Rectal smooth muscle tissue (tissue), 1 donor: ENCODE results near the gene CFAP221.

Experiments
- H3K27ac ChIP-seq: one replicate; pipeline ENCODE4 v1.7.0; 2013; ENCODE audit warnings: low read depth, low read length, inconsistent platforms
- H3K27me3 ChIP-seq: one replicate; pipeline ENCODE4 v1.7.0; 2013; ENCODE audit warnings: low read length; ENCODE audit not compliant: control insufficient read depth, insufficient read depth
- H3K36me3 ChIP-seq: one replicate; pipeline ENCODE4 v1.7.0; 2013; ENCODE audit warnings: low read length; ENCODE audit not compliant: control insufficient read depth, insufficient read depth
- H3K4me1 ChIP-seq: one replicate; pipeline ENCODE4 v1.7.0; 2013; ENCODE audit warnings: low read length; ENCODE audit not compliant: control insufficient read depth, insufficient read depth
- H3K4me3 ChIP-seq: one replicate; pipeline ENCODE4 v1.7.0; 2013; ENCODE audit warnings: low read length
- H3K9ac ChIP-seq: one replicate; pipeline ENCODE4 v1.7.0; 2013; ENCODE audit warnings: low read length

The CFAP221 gene

DNA sequence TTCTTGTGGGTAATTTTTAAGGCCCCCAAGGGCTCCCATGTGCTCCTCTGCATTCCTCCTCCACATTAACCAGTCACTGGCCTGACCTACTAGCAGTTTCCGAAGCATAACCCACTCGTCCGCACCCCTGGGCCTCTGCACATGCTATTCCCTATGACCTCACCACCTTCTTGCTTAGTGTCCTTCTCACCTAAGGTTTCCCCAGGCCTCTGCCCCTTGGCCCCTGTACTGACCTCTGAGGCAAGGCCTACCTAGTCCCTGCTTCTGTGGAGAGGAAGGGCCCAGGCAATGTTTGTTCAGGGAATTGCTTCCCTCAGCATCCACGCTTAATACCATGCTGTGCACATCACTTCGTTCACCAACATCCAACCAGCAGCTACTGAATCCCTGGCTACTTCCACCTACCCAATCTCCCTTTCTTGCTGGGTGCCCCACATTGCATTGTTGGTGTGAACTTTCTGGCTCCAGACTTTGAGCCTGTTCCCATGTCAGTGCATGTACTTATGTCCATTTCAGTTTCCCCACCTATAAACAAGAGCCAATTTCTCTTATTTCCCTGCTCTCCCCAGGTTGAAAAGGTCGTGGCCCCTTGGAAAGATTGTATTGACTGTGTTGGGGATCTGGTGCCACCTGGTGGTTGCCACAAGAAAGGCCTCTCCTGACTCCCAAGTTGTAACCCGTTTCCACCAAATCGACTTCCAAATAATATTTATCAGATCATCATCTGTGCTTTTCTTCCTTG lies 115.5 kb downstream of the CFAP221 start:
- H3K36me3 ChIP-seq = no peaks in the 10 kb centered on the region
- no peaks in the 10 kb centered on the region for H3K4me1 ChIP-seq
- H3K27ac ChIP-seq = no peak overlapping the region
- H3K4me3 ChIP-seq = no peak overlapping the region
- no peaks in the 10 kb centered on the region for H3K27me3 ChIP-seq
- no peak overlapping the region for H3K9ac ChIP-seq

DNA sequence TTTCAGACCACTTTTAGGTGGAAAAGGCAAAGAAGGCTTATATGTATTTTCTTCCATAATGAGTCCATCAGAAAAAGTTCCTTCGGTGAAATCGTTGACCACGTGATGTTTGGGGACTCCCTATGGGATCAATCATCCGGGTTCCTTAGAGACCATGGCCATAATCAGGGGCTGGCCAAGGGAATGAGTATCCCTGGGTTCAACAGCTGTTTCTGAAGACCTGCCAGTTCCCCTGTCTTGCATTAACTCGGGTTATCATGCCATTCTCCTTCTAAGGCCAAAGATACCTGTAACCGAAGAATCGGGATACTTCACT lies 116.1 kb downstream of the CFAP221 start:
- no peaks in the 10 kb centered on the region for H3K27me3 ChIP-seq
- H3K36me3 ChIP-seq = no peaks in the 10 kb centered on the region
- H3K9ac ChIP-seq = no peak overlapping the region
- no peak overlapping the region for H3K4me3 ChIP-seq
- no peaks in the 10 kb centered on the region for H3K4me1 ChIP-seq
- no peak overlapping the region for H3K27ac ChIP-seq

DNA sequence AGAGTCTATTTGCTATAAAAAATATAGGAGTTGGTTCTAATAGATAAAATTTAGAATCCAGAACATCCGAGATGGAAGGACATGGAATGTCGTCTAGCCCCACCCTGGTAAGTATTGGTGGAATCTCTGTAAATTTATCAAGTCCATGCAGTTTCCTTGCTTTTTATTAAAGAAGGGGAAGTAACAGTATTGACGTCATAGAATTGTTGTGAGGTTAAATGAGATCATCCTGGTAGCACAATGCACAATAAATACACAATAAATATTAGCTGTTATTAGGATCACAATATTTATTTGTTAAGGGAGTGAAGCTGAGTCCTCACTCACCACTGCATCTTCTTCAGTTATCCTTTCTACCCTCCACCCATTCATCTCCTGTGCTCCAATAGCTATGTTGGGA lies 118.0 kb downstream of the CFAP221 start:
- H3K4me3 ChIP-seq = no peak overlapping the region
- no peaks in the 10 kb centered on the region for H3K4me1 ChIP-seq
- H3K9ac ChIP-seq = no peak overlapping the region
- no peaks in the 10 kb centered on the region for H3K27me3 ChIP-seq
- no peak overlapping the region for H3K27ac ChIP-seq
- no peaks in the 10 kb centered on the region for H3K36me3 ChIP-seq

DNA sequence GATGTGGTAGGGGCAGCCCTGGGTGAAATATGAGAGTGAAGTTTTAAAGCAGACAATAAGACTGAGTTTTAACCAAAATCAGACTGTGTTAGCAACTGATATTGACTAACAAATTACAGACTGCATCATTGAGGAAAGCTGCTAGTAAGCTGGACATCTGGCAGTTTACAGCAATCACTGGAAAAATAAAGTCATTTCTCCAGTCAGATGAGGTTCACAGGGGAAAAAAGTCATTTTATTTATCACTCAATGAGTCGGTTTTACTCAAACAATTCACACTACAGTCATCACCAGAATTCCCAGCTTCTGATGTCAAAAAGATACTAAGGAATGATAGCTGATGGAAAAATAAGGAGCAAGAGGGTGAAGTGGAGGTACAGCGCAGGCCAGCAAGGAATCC lies 124.3 kb downstream of the CFAP221 start:
- Histone ChIP-seq H3K9ac (no peak overlapping the region), H3K27me3 (no peaks in the 10 kb centered on the region), H3K27ac (no peak overlapping the region), H3K36me3 (no peaks in the 10 kb centered on the region), H3K4me1 (no peaks in the 10 kb centered on the region), H3K4me3 (no peak overlapping the region)

DNA sequence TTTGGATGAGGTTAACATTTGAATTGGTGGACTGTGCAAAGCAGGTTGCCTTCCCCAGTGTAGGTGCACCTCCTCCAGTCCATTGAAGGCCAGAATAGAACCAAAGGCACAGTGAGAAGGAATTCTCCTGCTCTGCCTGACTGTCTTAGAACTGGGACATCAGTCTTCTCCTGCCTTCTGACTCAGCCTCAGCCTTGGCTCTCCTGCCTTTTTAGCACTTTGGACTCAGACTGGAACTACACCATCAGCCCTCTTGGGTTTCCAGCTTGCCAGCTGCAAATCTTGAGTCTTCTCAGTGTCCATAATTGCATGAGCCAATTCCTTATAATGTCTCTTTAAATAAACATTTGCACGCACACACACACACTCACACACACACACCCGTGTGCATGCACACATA lies 126.8 kb downstream of the CFAP221 start:
- no peak overlapping the region for H3K27ac ChIP-seq
- H3K27me3 ChIP-seq = no peaks in the 10 kb centered on the region
- H3K9ac ChIP-seq = no peak overlapping the region
- no peaks in the 10 kb centered on the region for H3K36me3 ChIP-seq
- peaks cover 5% of the 10 kb centered on the region for H3K4me1 ChIP-seq
- no peak overlapping the region for H3K4me3 ChIP-seq

DNA sequence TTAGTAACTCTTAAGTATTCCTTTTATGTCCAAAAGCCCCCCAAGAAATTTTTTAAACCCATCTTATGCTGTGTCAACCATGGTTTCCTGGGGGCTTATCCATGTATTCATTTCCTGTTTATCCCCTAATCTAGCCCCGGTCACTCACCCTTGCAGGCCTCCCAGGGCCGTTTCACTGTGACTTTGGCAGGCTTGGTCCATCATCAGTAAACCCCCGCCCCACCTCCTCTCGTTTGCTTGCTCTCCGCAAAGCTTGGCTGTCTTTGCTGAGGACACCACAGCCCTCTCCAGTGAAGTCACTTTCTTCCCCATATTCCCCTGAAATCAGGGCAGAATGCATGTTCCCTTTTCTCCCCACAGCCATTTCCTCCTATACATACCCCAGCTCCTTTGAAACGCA lies 127.5 kb downstream of the CFAP221 start:
- no peaks in the 10 kb centered on the region for H3K27me3 ChIP-seq
- no peak overlapping the region for H3K9ac ChIP-seq
- no peak overlapping the region for H3K27ac ChIP-seq
- no peak overlapping the region for H3K4me3 ChIP-seq
- peaks cover 5% of the 10 kb centered on the region for H3K4me1 ChIP-seq
- H3K36me3 ChIP-seq = no peaks in the 10 kb centered on the region

DNA sequence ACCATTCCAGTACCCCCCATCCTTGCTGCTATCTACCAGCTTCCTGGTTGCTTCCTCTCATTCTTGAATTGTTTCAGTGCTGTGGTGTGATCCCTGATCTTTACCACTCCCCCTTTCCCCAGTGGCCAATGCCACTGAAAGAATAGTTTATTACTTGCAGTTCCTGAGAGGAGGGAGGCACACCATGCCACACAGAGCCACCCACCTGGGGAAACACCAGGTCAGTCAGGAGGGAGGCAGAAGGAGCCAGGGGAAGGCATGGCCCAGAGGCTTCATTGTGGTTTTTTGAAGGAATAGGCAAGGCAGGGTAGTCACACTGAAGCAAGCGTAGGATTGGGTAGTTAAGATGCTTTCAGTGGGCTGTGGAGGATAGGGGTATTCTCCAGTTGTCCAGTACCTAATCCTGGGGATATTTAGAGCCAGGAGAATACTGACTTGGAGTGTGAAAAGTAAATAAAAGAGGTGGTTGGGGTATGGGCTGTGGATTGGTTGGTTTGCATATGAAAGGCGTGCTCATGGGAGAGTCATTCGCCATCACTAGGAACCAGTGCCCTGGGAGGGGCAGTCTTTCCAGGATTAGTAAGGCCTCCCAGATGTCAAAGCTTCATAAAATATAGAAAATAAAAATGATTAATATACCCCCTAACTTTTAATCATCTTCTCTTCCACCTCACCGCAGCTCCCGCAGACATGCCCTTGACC lies 128.1 kb downstream of the CFAP221 start:
- no peak overlapping the region for H3K9ac ChIP-seq
- no peak overlapping the region for H3K4me3 ChIP-seq
- H3K27ac ChIP-seq = no peak overlapping the region
- no peaks in the 10 kb centered on the region for H3K36me3 ChIP-seq
- H3K27me3 ChIP-seq = no peaks in the 10 kb centered on the region
- peaks cover 5% of the 10 kb centered on the region for H3K4me1 ChIP-seq

DNA sequence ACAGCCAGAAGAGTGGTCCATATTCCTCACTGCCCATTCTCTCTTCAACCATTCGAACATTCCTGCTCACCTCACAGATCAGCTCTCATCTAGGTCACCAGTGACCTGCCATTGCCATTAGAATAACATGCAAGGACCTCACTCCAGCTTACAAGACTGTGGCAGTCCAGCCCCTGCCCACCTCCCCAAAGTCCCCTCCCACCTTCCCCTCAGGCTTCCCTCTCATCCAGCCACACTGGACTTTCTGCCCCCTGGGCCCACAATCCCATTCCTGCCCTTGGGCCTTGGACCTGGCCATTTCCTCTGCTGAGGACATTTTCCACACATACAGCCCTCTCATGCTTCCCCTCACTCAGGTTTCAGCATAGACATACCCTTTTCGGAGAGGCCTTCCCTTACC lies 129.5 kb downstream of the CFAP221 start:
- peaks cover 5% of the 10 kb centered on the region for H3K4me1 ChIP-seq
- no peaks in the 10 kb centered on the region for H3K36me3 ChIP-seq
- H3K27ac ChIP-seq = no peak overlapping the region
- no peaks in the 10 kb centered on the region for H3K27me3 ChIP-seq
- no peak overlapping the region for H3K4me3 ChIP-seq
- no peak overlapping the region for H3K9ac ChIP-seq

GRCh38 chr2:119674711-119675500 lies 130.7 kb downstream of the CFAP221 start:
- peak overlapping the region; percentile 74 for H3K27ac ChIP-seq
- no peaks in the 10 kb centered on the region for H3K36me3 ChIP-seq
- H3K27me3 ChIP-seq = no peaks in the 10 kb centered on the region
- H3K9ac ChIP-seq = no peak overlapping the region
- peaks cover 10% of the 10 kb centered on the region for H3K4me1 ChIP-seq
- no peak overlapping the region for H3K4me3 ChIP-seq

DNA sequence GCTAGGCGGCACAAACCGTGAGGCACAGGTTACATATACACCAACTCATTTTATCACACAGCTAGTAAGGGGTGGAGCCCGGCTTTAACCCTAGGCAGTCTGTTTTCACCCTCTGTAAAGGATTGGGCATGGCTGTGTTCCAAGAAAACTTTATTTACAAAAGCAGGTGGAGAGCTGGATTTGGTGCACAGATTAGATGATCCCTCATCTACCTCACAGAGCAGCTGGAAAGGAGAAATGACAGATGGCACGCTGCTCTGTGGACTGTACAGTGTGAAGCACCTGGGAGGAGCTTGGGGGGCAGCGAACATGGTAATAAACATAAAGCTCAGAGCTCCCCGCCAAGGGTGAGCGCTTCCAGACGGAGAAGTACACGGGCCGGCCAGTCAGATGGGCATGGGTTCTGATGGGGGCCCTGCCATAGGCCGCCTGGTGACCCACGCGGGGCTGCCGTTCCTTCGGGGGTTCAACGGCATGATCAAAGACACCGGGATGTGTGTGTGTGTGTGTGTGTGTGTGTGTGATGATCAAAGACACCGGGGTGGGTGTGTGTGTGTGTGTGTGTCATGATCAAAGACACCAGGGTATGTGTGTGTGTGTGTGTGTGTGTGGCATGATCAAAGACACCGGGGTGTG lies 133.9 kb downstream of the CFAP221 start:
- Histone ChIP-seq H3K4me1 (peaks cover 11% of the 10 kb centered on the region), H3K27ac (peak overlapping the region; percentile 54), H3K4me3 (peak overlapping the region; percentile 73), H3K27me3 (no peaks in the 10 kb centered on the region), H3K36me3 (no peaks in the 10 kb centered on the region), H3K9ac (no peak overlapping the region)

- H3K9ac ChIP-seq = peak overlapping the region; percentile 75
- H3K27ac ChIP-seq = no peak overlapping the region
These were observed 135.2 kb downstream of the CFAP221 start for GRCh38 chr2:119679526-119679837.

DNA sequence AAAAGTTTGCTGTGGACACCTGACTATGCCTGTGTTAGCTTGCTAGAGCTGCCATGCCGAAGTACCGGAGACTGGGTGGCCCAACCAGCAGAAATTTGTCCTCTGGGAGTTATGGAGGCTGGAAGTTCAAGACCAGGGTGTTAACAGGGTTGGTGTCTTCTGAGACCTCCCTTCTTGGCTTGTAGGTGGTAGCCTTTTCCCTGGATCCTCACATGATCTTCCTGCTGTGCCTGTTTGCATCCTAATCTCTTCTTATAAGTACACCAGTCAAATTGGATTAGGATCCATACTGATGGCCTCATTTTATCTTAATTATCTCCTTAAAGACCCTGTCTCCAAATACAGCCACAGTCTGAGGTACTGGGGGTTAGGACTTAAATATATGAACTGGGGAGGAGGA lies 135.6 kb downstream of the CFAP221 start:
- Histone ChIP-seq H3K36me3 (no peaks in the 10 kb centered on the region), H3K27me3 (no peaks in the 10 kb centered on the region), H3K9ac (no peak overlapping the region), H3K4me1 (peaks cover 7% of the 10 kb centered on the region), H3K4me3 (peak overlapping the region; percentile 83), H3K27ac (no peak overlapping the region)

More at GRCh38 chr2:119679526-119679837, 135.2 kb downstream of the CFAP221 start:
- Histone ChIP-seq H3K4me1 (peaks cover 10% of the 10 kb centered on the region), H3K36me3 (no peaks in the 10 kb centered on the region), H3K4me3 (peak overlapping the region; percentile 83), H3K27me3 (no peaks in the 10 kb centered on the region)
